AG08396 (cell line): ENCODE results near the gene PLEKHG7.
A peak's percentile ranks its signal among the peaks of the same experiment; 100 is the strongest.
"Not testable (repeated sequence)": the region's sequence is repeated elsewhere in the genome, so short reads cannot be mapped to it uniquely, and the experiment has no call there.

ENCODE experiments used
- DNase-seq: peaks from one replicate; pipeline ENCODE4 v3.0.0; 2012; ENCODE audit warnings: low spot score, mixed read lengths

Gene PLEKHG7, protein sequence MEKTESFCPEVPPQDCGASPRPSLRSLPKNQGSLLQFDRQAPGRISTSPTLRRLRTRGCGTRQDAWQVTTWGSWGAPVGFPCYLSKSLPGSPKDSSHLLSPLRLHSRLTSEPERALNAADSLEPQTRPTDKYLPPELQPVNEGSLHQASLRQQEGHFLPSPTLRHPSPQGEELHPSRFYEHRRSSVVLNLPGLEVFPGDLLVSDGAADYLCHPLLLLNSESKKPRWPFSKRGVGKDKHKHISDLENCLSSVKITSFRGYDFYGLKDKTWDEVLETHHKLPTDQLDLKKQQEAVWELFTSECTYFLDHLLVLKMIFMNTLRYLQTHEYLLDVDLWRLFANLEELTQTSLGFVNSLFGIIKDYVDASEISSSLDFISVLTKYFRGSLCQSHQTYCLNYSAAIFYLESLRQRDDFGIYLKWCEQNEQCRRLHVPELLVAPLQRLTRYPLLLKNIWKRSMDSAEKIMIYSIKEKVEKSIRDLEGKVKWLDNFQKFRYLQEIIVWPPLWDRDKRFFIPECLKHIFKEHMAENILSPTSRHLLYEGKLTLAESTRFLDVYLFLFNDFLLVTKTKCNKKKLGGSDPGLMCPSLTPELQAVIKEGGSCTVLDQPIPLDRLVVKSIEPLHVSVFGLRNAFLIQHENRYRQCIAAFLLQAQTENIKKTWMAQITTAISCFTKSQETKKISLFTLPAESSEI

DNA sequence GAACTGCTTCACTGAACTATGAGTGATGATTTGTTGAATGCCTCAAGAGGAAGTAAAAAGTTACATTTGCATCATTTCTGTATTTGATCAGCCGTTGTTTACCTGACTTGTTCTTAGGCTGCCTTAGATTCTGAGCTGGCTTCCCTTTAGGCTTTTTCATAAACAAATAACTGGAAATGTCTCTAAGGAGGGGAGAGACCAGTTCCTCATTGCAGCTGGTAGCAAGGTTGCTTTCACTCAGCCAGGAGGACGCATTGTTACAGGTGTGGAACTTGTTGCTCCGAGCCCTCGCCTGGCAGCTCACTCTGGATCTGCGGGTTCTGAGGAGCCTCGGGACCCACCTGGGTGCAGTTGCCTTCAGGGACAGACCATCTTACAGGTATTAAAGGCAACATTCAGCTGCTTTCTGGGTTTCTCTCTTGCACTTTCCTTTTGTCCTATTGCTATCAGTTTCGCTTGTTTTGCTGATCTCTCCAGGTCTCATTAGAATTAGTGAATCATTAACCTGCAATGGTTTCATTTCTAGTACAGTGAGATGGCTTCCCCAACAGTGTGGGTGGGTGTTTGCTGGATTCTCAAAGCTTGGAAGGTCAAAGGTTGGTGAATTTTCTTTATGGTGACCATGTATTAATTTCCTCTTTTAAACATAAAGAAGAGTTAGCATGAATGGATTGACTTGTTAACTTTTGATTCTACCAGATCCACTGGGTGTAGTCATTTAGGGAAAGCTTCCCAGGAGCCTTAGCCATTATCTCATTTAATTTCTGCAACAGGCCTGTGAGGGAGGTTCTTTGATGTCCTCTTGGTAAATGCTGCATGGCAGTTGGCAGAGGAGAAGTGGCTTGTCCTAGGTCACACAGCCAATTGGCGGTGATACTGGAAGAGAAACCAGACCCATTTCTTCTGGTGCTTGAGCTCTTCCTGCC, at the start of gene PLEKHG7:
TSS of gene PLEKHG7 (plus strand) at position 236 of the 926 bp plus-strand sequence. CDS start 3,643 bp downstream, outside the sequence.
- no peak for DNase-seq

DNA sequence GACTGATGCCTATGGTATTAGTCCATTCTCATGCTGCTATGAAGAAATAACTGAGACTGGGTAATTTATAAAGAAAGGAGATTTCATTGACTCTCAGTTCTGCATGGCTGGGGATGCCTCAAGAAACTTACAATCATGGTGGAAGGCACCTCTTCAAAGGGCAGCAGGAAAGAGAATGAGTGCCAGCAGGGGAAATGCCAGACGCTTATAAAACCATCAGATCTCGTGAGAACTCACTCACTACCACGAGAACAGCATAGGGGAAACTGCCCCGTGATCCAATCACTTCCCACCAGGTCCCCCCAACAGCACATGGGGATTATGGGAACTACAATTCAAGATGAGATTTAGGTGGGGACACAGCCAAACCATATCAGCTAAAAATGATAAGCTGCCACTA, 48.5 kb upstream of the PLEKHG7 start:
- DNase-seq = not testable (repeated sequence)

DNA sequence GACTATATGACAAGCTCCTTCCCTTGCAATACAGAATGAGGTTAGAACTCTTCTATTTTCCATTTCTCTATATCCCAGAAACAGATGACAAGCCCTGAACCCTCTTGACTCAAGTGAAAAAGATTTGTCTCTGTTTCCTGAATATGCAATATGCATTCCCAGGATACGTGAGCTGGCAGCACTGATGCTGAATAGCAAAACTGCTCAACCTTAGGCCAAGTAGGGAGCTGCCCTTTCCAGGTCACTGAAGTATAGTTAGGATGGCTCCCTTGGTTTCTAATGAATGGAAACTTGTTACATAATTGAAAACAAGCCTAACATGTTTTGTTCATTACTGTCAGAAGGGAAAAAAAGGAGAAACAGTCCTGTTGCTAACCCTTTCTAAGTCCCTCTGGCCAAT, 47.9 kb upstream of the PLEKHG7 start:
- no peak for DNase-seq

DNA sequence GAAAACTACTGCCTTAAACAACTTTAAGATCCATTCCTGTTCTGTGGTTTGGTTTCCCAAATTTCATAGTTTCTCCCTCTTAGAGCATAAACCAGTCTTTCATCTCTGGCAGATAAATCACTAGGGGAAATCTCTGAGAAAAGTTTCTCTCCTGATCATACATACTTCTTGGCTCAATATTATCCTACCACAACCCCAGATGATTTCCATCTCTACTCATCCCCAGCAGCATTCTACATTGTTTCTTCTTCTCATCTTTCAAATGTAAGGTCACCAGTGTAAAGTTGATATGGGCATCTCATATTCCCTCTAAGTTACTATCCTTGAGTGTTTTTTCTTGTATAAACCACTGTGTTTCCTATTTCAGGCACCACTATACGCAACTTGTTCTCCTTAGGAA, 45.9 kb upstream of the PLEKHG7 start:
- no peak for DNase-seq

DNA sequence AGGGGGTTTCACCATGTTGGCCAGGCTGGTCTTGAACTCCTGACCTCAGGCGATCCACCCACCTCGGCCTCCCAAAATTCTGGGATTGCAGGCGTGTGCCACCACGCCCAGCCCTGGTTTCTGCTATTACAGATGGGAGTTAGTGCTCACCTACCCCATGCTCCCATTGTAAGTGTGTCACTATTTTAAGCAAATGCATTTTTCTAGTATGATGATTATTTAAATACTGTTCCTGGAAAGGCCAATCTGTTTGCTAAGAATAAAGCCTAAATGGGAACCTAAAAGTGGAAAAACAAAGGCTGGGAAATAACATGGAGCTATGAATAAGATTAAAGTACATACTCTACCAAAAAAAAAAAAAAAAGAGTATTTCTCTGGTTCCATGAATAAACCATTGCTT, 45.0 kb upstream of the PLEKHG7 start:
- DNase-seq = no peak

DNA sequence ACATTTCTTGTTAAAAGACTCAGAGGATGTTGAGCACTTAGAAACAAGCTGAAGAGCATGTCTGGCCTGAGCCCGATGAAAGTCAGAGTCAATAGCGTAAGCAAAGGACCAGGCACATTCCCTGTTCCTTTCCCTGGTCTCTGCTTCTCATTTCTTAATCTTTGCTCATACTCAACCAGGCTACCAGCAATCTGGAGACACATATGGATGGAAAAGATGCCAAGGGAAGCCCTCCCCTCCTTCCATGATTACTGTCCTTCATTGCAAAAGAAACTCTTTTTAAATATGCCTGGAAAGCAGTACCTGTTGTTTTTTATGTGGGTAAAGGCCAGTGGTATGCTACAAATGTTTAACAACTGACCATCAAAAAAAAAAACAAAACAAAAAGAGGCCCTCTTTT, 44.2 kb upstream of the PLEKHG7 start:
- no peak for DNase-seq

DNA sequence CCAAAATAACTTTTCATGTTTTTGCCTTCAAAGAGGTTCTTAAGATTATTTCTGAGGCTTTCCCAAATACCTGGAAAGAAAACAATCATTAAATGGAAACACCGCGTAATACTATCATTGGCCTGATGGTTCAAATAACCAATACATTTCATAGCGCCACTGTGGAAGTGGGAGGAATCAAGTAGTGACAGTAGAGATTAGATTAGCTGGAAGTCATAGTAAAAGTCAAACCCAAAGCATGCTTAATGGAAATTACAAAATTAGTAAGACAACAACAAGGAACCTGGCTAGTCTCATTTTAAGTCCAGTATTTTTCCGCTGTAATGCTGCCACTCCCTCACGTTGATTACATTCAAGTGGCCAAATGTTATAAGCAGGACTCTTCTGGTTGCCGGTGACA, 41.5 kb upstream of the PLEKHG7 start:
- DNase-seq = no peak

DNA sequence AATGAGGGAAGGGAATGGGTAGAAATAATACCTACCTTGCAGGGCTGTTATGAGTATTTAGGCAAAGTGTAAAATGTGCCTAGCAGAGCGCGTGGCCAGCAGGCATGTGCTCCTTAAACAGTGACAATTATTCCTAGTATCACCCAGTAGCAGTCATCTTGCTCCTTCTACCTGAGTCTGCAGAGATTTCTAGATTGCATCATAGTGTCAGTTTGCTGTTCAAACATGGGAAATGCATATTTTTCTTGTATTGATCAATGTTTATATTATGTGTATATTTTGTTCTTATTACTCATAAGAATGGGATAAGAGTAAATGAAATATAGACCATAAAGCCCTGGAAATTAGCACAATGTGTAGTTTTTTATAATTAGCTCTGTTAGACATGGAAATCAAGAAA, 37.3 kb upstream of the PLEKHG7 start:
- no peak for DNase-seq

DNA sequence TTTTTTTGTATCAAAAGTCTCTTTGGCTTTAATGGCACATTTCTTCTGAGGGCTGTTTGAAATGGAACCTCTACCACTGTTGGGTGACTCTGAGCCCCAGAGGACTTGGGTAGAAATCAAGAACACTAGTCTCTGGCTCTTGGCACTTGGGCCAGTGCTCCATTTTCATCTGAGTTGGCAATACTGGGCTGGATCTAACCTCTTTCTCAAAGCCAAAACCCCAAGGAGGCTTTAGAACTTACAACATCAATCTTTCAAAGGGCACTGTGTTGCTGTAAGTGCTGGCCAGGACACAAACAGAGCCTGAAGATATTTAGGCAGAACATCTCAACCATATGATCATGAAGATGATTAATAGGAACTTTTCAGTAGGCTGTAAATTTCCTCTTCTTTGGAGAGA, 34.0 kb upstream of the PLEKHG7 start:
- DNase-seq = no peak

DNA sequence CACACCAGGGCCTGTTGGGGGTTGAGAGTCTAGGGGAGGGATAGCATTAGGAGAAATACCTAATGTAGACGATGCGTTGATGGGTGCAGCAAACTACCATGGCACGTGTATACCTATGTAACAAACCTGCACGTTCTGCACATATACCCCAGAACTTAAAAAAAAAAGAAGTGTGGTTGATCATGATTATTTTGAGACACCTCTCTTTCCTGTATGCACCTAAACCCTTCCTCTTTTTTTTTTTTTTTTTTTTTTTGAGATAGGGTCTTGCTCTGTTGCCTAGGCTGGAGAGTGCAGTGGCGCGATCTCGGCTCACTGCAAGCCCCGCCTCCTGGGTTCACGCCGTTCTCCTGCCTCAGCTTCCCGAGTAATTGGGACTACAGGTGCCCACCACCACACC, 31.3 kb upstream of the PLEKHG7 start:
- DNase-seq = not testable (repeated sequence)

DNA sequence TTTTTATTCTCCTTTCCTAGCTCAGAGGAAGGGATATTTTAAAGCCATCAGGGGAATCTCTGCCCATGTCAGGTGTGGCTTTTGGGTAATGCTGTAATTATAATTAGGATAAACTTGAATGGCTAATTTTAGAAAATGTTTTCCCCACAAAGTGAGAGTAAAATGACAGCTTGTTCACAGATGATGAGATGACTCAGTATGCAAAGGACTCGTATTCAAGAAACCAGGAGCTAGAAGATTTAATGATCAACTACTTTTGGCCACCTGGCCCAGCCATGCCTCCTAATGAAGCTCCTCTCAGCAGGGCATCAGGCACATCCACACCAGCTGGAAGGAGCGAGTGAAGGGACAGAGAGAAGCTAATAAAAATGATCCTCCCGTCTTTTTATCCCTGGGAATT, 29.0 kb upstream of the PLEKHG7 start:
- no peak for DNase-seq

DNA sequence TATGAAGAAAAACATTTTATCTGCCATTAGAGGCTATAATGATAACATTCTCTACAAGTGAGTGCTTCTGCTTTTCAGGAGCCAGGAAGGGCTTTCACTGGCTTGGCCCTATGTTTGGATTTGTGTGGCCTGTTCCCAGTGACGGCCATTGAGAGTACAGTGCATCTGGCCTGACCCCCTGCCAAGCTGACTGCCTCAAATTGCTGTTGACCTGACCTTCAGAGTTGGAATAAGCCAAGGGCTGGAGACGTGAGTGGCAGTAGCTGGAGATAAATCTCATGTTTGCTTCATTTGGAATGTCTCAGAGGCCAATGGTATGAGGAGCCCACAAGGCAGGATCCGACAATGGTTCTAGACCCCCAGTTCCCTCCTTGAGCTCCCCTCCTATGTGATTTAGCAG, 28.3 kb upstream of the PLEKHG7 start:
- DNase-seq = no peak

DNA sequence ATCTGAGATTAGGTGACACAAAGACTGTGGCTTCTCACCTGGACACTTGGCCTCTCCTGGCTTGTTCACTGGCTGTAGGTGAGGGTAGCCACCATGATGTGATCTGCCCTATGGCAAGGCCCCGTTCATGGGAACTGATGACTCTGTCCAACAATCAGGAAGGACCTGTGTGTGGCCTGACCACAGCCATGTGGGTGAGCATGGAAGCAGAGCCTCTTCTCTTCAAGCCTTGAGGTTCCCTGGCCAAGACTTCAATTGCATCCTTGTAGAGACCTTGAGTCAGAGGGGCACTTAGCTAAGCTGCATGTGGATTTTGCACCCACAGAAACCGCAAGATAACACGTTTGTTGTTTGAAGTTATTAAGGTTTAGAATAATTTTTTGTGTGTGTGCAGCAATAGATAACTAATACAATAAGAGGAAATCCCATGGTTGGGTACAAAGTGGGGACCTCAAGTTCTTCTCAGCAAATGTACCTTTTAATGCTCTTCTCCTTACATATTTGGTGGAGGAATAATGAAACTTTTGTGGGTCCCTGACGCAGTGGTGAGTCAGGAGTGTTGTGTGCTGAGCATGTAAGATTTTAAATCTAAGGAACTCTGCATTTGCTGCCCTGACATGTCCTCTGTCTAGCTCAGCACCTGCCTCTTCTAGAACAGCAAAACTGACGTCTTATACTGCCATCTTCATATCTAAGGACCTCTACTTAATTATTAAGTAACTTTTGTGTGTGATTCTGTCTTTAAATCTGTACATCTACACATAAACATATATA, 27.5 kb upstream of the PLEKHG7 start:
- DNase-seq = no peak

DNA sequence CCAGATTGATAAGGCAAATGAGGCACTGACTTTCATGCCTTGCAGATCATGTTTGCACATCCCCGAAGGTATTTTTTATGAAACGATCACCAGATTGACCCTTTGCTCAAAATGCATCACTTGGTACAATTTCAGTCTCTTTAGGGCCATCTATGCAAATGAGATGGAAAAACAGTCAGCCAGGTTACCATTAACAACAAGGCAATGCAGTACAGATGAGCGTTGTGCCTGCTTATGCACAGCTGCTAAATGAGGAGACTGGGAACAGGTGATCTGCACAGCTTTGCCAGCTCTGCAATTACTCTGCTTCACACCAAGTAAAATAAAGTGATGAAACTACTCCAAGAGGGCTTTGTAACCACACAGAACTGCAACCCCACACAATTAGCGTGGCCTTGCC, 26.1 kb upstream of the PLEKHG7 start:
- no peak for DNase-seq

DNA sequence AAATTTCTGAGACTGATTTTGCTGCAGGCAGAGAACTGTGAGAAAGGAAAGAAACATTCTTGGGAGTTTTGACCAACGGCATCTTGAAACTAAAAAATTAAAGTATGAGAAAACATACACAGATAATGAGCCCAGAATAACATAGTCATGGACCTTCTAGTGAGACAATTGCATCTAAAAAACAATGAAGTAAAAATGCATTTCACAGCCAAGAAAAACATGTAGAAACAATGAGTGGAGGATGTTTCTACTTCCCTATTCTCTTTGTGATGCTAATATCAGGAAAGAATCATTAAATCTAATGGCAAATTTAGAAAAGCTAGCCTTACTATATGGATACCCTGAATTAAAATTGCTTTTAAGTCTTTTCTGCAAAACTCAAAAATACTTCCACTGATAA, 12.2 kb upstream of the PLEKHG7 start:
- no peak for DNase-seq

DNA sequence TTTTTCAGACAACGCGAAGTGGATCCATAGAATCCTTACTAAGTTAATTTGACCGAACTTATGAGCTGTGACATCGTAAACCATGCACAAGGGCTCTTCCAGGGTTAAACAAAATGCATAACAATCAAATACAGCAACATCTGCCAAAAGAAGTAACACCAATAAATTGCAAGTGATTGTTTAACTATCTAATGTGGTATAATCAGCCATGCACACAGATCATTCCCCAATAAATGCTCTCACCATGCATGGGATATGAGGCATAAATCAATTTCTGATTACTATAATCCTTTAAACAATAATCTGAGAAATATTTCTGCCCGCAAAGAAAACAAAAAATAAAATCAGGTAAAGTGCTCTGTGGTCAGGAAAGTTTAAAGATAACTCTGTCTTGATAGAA, 7.7 kb upstream of the PLEKHG7 start:
- no peak for DNase-seq

DNA sequence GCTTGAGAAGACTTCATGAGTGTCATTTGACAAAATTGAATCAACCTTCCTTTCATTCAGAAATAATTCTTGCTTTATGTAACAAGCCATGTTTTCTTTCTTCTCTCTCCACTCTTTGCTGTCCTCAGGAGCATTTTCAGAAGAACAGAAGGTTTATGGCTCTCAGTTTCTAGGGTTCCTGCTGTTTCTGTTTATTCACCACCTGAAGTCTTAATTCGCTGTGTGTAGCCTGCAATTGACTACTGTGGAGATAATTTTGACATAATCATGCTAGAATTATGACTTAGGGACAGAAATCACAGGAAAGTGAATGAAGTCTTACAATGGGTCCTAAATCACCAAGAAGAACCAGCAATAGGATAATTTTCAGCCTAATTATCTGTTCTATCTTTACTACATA, 7.2 kb upstream of the PLEKHG7 start:
- DNase-seq = no peak

DNA sequence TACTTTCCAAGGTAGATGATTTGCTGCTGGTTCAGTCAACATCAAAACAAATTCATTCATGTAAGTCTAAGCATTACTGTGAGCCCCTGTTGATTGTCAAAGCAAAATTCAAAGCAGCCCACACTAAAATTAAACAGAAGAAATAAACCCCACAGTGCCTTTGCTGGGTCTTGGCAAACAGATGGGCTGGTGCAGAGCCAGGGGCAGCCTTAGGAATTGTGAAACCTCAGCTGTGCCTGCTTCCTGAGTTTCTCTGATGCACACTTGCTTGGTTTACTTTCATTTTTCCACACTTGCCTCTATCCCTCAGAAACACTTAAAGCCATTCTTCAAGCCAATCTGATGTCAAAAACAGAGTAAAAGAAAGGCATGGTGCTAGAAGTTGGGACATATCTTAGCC, 6.6 kb upstream of the PLEKHG7 start:
- peak; percentile 48 for DNase-seq

DNA sequence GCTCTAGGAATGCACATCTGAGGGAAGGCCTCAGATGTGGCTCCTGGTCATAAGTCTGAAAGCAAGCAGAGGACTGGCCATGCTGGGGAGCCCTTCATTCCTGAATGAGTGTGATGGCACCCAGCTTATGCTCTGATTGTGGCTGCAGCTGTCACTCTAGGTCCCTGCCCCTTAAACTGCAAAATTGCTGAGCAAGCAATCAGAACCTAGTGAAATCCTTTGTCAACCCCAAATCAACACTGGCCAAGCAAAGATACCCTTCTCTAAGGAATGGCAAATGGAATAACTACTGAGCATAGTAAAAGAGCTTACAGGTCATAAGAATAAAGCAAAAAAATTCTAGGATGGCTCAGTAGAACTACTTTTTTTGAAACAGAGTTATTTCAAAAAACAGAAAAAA, 4.3 kb upstream of the PLEKHG7 start:
- no peak for DNase-seq

DNA sequence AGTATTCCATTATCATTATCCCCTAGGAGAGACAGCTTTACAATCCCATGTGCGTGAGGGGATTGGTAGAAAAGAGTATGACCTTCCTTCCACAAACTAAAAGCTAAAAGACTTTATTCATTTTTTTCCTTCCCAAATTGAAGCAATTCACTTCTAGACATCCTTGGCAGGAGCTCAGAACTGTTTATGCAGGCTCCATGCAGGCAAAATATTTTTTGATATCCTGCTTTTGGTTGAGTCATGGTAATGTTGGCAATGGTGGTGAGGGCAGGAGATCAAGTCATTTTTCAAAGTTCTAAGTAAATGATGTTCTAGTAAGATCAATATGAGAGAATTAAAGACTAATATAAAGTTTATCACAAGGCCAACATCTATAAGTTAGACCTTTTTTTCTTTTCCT, 1.3 kb upstream of the PLEKHG7 start:
- DNase-seq = no peak

DNA sequence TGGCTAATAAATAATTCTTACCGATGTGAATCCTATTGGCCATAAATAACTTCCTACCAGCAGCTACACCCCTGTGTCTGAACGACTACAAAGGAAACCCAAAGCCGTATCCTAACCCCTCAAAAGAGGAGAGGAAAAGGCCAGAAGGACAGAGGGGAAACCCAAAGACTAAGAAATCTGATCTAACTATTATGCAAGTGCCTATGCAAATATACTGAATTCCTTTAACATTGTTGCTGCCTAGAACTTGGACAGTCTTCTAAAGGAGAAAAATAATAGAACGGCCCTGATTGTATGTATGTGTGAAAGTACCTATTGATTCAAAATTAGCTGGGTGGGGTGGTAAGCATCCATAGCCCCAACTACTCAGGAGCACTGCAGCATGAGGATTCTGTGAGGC, 997 bp downstream of the PLEKHG7 start:
- no peak for DNase-seq

DNA sequence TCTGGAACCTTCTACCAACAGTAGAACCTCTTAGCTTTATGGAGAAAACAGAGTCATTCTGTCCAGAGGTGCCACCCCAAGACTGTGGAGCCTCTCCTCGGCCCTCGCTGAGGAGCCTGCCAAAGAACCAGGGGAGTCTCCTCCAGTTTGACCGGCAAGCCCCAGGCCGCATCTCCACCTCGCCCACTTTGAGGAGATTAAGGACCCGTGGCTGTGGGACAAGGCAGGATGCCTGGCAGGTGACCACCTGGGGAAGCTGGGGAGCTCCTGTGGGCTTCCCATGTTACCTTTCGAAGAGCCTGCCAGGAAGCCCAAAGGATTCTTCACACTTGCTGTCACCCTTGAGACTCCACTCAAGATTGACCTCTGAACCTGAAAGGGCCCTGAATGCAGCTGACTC, 3.8 kb downstream of the PLEKHG7 start:
- no peak for DNase-seq
